Measurements from ENCODE around the gene FAF1.

FAF1 gene

DNA sequence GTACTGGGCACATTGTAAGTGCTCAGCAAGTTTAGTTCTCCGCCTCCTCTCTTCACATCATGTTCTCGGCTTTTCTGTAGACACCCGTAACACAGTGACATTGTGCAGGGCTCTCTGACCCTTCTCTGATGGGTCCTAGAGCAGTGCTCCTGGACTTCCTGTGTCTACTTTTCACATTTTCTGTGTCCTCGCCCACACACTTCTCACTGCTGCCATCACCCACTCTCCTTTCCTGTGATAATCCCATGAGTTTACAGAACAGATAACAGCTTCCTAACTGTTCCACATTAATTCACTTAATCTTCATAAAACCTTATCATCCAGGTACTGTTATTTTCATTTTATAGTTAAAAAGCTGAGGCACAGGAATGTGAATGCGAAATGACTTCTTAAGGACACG is 523.6 kb downstream of the FAF1 start:
- TF ChIP-seq CTCF (IDR thresholded peaks at IDR 0.05), result no peak

DNA sequence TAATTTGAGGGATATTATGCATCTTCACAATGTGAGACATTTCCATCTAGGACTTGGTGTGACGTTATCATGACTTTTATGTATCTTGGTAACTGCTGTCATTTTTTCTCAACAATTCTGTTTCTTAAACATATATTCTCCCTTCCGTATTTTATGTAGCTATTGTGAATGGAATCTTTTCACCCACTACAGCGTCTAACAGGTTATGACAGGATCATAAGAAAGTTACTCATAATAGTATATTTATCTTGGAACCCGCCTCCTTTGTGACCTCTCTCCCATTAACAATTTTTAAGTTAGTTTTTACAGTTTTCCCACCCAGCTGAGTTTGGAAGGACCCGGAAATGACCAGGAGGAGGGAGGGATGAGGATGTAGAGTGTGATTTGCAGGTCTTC is 530.1 kb downstream of the FAF1 start:
- no peak for TF ChIP-seq CTCF (IDR thresholded peaks at IDR 0.05)

DNA sequence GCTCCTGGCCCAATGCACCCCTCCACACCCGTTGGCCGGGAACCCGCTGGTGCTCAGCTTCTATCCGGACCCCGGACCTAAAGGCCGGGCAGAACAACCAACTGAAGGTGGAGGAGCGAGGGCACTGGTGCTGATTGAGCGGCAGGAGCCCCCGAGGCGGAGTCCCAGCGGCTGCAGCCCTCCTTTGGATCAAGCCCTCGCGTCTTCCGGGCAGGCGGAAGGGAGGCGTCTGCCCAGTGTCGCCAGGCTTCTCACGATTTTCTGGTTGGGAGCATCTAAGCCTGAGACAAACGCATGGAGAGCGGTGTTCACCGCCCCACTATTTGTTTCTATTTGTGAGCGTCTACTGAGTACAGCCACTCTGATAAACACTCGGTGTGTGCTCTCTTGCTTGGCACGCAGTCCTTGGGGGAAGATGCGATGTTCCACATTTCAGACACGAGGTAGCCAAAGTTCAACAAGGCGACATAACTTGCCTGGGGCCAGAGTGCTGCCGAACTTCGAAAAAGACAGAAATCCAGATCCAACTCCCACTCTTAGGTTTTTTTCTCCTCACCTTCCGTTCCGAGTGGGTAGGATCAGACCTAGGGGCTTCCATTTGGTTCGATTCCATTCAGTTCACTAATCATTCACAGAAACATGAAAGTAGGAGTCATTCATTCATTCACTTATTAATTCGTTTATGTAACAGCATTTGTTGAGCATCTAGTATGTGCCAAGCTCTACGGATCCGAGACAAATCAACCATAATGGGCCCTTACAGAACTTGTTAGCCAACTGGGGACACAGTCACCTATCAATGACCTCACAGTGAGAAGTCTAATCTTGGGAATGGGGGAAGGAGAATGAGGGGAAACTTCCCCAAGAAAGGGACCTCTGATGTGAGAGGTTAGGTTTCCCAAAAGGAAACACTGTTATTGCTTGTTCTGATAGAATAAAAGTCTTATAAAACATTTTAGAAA is 532.0 kb downstream of the FAF1 start:
- TF ChIP-seq CTCF (IDR thresholded peaks at IDR 0.05), result no peak

- TF ChIP-seq CTCF (IDR thresholded peaks at IDR 0.05), result no peak
Observed at GRCh38 chr1:50427086-50427817, 532.8 kb downstream of the FAF1 start.

DNA sequence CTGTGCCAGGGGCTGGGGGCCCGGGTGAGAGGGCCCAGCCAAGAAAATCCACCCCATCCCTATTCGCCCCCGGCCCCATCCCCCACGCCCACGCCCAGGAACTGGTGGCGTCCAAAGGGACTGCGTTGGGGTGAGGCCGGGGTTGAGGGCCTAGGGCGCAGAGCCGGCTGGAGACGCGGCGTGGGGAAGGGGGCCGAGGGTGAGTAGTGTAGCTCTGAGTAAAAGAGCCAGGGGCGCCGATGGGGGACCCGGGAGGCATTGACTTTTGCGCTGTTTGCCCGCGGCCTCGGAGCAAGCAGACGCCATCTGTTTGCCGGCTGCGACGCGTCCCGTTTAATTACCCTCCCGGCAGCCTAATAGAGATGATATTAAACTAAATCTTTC is 533.4 kb downstream of the FAF1 start:
- no peak for TF ChIP-seq CTCF (IDR thresholded peaks at IDR 0.05)

DNA sequence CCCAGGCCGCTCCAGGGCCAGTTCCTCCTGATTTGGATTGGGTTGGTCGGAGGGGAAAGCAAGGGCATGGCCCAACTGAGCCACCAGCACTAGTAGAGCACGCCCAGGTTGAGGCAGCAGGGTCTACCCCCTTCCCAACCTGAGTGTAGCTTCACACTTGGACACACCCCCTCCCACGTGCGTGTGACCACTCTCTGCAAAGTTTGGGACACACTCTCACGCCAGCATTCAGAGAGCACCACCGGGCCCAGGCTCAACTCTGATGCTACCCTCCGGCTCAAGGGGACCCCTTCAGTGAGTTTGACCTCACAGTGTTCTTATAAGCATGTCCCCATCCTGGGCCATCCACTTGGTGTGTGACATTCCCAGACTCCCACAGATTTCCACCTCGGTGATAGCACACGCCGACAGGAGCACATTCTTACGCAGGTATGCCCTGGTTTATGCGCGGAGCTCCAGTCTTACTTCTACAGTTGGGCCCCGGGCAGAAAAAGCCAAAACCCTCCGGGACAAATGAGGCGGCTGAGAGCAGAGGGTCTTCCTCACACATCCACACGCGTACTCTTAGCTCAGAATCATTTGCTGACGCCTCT is 533.9 kb downstream of the FAF1 start:
- TF ChIP-seq CTCF (IDR thresholded peaks at IDR 0.05), result no peak

DNA sequence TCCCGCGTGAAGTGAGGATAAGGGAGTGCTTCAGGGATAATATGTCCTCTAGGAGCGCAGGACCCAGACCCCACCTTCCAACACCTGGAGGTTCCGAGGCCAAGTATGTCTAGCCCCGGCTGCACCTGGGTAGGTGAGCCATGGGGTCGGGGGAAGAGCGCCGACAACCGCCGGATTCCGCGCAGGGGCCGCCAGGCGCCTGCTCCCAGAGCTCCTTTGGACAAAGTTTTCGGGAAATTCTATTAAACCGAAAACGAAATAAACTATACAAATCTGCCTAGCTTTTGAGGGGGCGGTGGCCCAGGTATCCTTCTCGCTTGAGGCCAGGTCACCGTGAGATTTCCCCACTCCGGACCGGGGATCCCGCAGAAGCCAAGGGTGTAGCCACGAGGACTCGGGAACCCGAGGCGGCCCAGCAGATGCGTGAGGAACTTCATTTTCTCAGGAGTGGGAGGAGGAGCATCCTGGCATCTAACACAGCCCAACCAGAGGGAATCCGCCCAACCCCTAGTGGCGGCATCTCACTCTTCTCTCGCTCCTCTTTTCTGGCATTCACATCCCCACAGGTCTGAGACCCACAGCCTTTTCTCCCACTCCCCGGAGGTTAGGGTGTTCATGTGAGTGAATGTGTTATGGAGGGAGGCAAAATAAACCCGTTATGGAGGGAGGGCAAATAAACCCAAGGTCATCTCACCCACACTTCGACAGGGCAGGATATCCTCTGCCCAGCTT is 534.5 kb downstream of the FAF1 start:
- TF ChIP-seq CTCF (IDR thresholded peaks at IDR 0.05), result no peak
